Lower lobe of right lung (tissue), 2 donors: ENCODE data around the gene DBH. TPM values are rescaled to one million over a fixed set of nuclear protein-coding genes. Genes with fewer than 3 reads are reported as not detected.

Experiments
- ATAC-seq, 2 donors: fragments of 200-7000 bp; cut with Tn5 transposase; one replicate each; pipeline ENCODE4 v1.9.1; 2020 to 2022; ENCODE audit warnings: mild to moderate bottlenecking in 2 of 2, moderate library complexity in 2 of 2
- DNase-seq: peaks from one replicate; pipeline ENCODE4 v3.0.0-alpha.2; 2020
- H3K27ac ChIP-seq: fragments of 200-600 bp; one replicate; pipeline ENCODE4 v1.8.0; 2022
- H3K27me3 ChIP-seq: fragments of 200-600 bp; one replicate; pipeline ENCODE4 v1.8.0; 2022; ENCODE audit warnings: low read depth
- H3K36me3 ChIP-seq: fragments of 200-600 bp; one replicate; pipeline ENCODE4 v1.8.0; 2022; ENCODE audit warnings: mild to moderate bottlenecking
- H3K4me1 ChIP-seq: fragments of 200-600 bp; one replicate; pipeline ENCODE4 v1.8.0; 2022
- H3K4me3 ChIP-seq: fragments of 200-600 bp; one replicate; pipeline ENCODE4 v1.8.0; 2022; ENCODE audit warnings: mild to moderate bottlenecking
- H3K9me3 ChIP-seq: fragments of 200-600 bp; one replicate; pipeline ENCODE4 v1.8.0; 2022
- CTCF ChIP-seq: fragments of 200-600 bp; IDR thresholded peaks from one replicate; pipeline ENCODE4 v1.8.0; 2022; ENCODE audit warnings: antibody characterized with exemption, mild to moderate bottlenecking
- intact Hi-C: fragments of 100-400 bp; cut with DNase I; formaldehyde crosslinking; loops from one replicate; pipeline ENCODE4 v1.11.0; 2022
- total RNA-seq: library from RNA; stranded (reverse); fragmentation: NEBNext Ultra II Directional; extraction: Animal tissue kit (Norgen Biotek cat#: 25700); gene quantifications from one replicate; pipeline ENCODE4 v1.2.1, GENCODE V29; 2021
- donor health status: DM: no; HTN: yes; CAD: no; lungs with severe emphysema.

DBH gene
- total RNA-seq, 1 donor from 2014 or later = not detected

- no peaks in the 10 kb centered on the region for H3K36me3 ChIP-seq
- no peak overlapping the region for H3K4me3 ChIP-seq
- ATAC-seq (no peak), DNase-seq (no peak)
- TF ChIP-seq CTCF = no peak
- H3K27ac ChIP-seq = no peak overlapping the region
- intact Hi-C loops = no loop called here
- peaks cover 31% of the 10 kb centered on the region for H3K4me1 ChIP-seq
- peaks cover 16% of the 10 kb centered on the region for H3K27me3 ChIP-seq
- H3K9me3 ChIP-seq = no peaks in the 10 kb centered on the region
Measured at GRCh38 chr9:133703591-133704399, 67.6 kb downstream of the DBH start.

DNA sequence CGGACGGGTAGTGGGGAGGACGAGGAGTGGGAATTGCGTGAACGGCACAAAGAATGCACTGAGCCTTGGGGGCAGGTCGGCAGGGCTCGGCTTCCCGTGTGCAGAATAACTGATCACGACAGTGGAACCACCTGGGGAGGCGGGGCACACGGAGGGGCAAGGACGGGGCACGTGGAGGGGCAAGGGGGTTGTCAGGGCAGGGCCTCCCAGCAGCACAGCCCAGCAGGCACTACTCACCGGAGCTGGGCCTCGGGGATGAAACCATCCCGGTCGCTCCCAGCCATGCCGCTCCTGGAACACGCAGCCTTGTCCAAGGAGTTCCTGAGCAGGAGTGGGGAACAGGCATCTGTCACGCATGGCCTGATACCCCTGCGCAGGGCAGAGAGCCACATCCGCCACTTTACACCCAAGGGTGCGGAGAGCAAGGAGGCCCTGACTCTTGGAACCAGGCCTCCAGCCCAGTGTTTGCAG is 68.6 kb downstream of the DBH start:
- intact Hi-C loops = no loop called here
- ATAC-seq = no peak
- Histone ChIP-seq H3K27ac (no peak overlapping the region), H3K9me3 (no peaks in the 10 kb centered on the region), H3K27me3 (peaks cover 16% of the 10 kb centered on the region), H3K36me3 (no peaks in the 10 kb centered on the region), H3K4me3 (no peak overlapping the region), H3K4me1 (peaks cover 31% of the 10 kb centered on the region)
- DNase-seq = no peak
- TF ChIP-seq CTCF = no peak

DNA sequence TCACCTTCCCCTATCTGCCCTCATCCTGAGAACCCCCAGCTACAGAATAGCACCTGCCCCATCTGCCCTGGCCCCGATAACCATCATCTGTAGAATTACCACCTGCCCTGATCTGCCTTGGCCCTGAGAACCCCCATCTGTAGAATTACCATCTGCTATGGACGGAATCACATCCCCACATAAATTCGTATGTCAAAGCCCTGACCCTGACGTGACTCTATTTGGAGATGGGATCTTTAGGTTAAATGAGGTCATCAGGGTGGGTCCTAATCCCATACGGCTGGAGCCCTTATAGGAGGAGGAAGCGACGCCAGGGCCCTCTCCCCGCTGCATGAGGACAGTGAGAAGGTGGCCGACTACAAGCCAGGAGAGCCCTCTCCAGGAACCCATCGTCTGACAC is 69.4 kb downstream of the DBH start:
- no peak for DNase-seq
- no peaks in the 10 kb centered on the region for H3K9me3 ChIP-seq
- intact Hi-C loops = no loop called here

GRCh38 chr9:133706307-133707050 is 70.3 kb downstream of the DBH start:
- no peak for ATAC-seq

More for the DNA sequence above, 69.4 kb downstream of the DBH start:
- ATAC-seq = no peak
- Histone ChIP-seq H3K36me3 (no peaks in the 10 kb centered on the region), H3K4me1 (peaks cover 31% of the 10 kb centered on the region), H3K4me3 (no peak overlapping the region), H3K27ac (no peak overlapping the region), H3K27me3 (peaks cover 16% of the 10 kb centered on the region)
- no peak for TF ChIP-seq CTCF

More at GRCh38 chr9:133706307-133707050, 70.3 kb downstream of the DBH start:
- no peaks in the 10 kb centered on the region for H3K9me3 ChIP-seq
- H3K27me3 ChIP-seq = peaks cover 16% of the 10 kb centered on the region
- H3K4me1 ChIP-seq = peaks cover 22% of the 10 kb centered on the region
- intact Hi-C loops = no loop called here
- H3K27ac ChIP-seq = peak overlapping the region; percentile 46
- no peaks in the 10 kb centered on the region for H3K36me3 ChIP-seq
- H3K4me3 ChIP-seq = no peak overlapping the region
- no peak for DNase-seq
- no peak for TF ChIP-seq CTCF
